RWPE2 (cell line): ENCODE data around the gene KCTD1.

Experiments
- ATAC-seq: fragments of 200-7000 bp; cut with Tn5 transposase; 3 replicates; pipeline ENCODE4 v1.9.1; 2021; ENCODE audit warnings: low read depth
- DNase-seq: peaks from one replicate; pipeline ENCODE4 v3.0.0-alpha.2; 2020; ENCODE audit warnings: low spot score
- H3K27ac ChIP-seq: fragments of 450-650 bp; 2 replicates; pipeline ENCODE4 v1.5.1; 2017; ENCODE audit warnings: mild to moderate bottlenecking; ENCODE audit not compliant: poor library complexity, severe bottlenecking
- H3K27me3 ChIP-seq: fragments of 250-450 bp; sonication (Bioruptor Pico); 2 replicates; pipeline ENCODE4 v1.5.1; 2021; ENCODE audit warnings: mild to moderate bottlenecking, moderate library complexity; ENCODE audit not compliant: insufficient read depth, poor library complexity, severe bottlenecking
- H3K36me3 ChIP-seq: fragments of 250-450 bp; sonication (Bioruptor Pico); 2 replicates; pipeline ENCODE4 v1.5.1; 2020; ENCODE audit warnings: low read depth, mild to moderate bottlenecking, moderate library complexity
- H3K4me1 ChIP-seq: fragments of 250-450 bp; sonication (Bioruptor Pico); 2 replicates; pipeline ENCODE4 v1.5.1; 2021; ENCODE audit warnings: mild to moderate bottlenecking, moderate library complexity; ENCODE audit not compliant: insufficient read depth, poor library complexity, severe bottlenecking
- H3K4me3 ChIP-seq: fragments of 250-450 bp; sonication (Bioruptor Pico); 2 replicates; pipeline ENCODE4 v1.5.1; 2021; ENCODE audit warnings: mild to moderate bottlenecking, moderate library complexity; ENCODE audit not compliant: severe bottlenecking
- H3K9me3 ChIP-seq: fragments of 250-450 bp; sonication (Bioruptor Pico); 2 replicates; pipeline ENCODE4 v1.5.1; 2021; ENCODE audit warnings: mild to moderate bottlenecking, moderate library complexity; ENCODE audit not compliant: severe bottlenecking
- CTCF ChIP-seq: fragments of 450-650 bp; IDR thresholded peaks from one replicate; pipeline ENCODE4 v1.5.1; 2017; ENCODE audit warnings: mild to moderate bottlenecking, moderate library complexity; ENCODE audit not compliant: poor library complexity, severe bottlenecking

Gene KCTD1

GRCh38 chr18:26504831-26505230 lies 43.5 kb downstream of the KCTD1 start:
- H3K4me3 ChIP-seq = no peak overlapping the region
- peaks cover 19% of the 10 kb centered on the region for H3K36me3 ChIP-seq
- no peak overlapping the region for H3K27ac ChIP-seq
- no peaks in the 10 kb centered on the region for H3K9me3 ChIP-seq
- H3K4me1 ChIP-seq = no peaks in the 10 kb centered on the region
- H3K27me3 ChIP-seq = no peaks in the 10 kb centered on the region
- no peak for TF ChIP-seq CTCF
- DNase-seq = no peak
- no peak for ATAC-seq

GRCh38 chr18:26503382-26503781 lies 45.0 kb downstream of the KCTD1 start:
- no peak for TF ChIP-seq CTCF
- ATAC-seq (no peak), DNase-seq (no peak)
- Histone ChIP-seq H3K9me3 (no peaks in the 10 kb centered on the region), H3K4me1 (no peaks in the 10 kb centered on the region), H3K27me3 (no peaks in the 10 kb centered on the region), H3K4me3 (no peak overlapping the region), H3K27ac (no peak overlapping the region), H3K36me3 (peaks cover 33% of the 10 kb centered on the region)

GRCh38 chr18:26502823-26503222 lies 45.5 kb downstream of the KCTD1 start:
- ATAC-seq (no peak), DNase-seq (no peak)
- no peaks in the 10 kb centered on the region for H3K27me3 ChIP-seq
- no peaks in the 10 kb centered on the region for H3K9me3 ChIP-seq
- H3K4me3 ChIP-seq = no peak overlapping the region
- TF ChIP-seq CTCF = no peak
- no peaks in the 10 kb centered on the region for H3K4me1 ChIP-seq
- peaks cover 37% of the 10 kb centered on the region for H3K36me3 ChIP-seq
- H3K27ac ChIP-seq = no peak overlapping the region

GRCh38 chr18:26497866-26498265 lies 50.5 kb downstream of the KCTD1 start:
- ATAC-seq = no peak

More at GRCh38 chr18:26497866-26498265, 50.5 kb downstream of the KCTD1 start:
- peaks cover 46% of the 10 kb centered on the region for H3K36me3 ChIP-seq
- H3K27me3 ChIP-seq = no peaks in the 10 kb centered on the region
- H3K4me1 ChIP-seq = no peaks in the 10 kb centered on the region
- no peak overlapping the region for H3K27ac ChIP-seq
- no peak for TF ChIP-seq CTCF
- no peak for DNase-seq
- H3K4me3 ChIP-seq = no peak overlapping the region
- H3K9me3 ChIP-seq = no peaks in the 10 kb centered on the region
